Measurements from ENCODE around the gene AGAP5. TPM values are rescaled to one million over a fixed set of nuclear protein-coding genes. Genes with fewer than 3 reads are reported as not detected.

The AGAP5 gene
- total and polyA plus RNA-seq, 10 of the 15 experiments (the other 5 are each of a cell fraction or from before 2014, with no cell fraction given), result 0.68 to 8.5 (median 6.7) TPM; not detected in 1

DNA sequence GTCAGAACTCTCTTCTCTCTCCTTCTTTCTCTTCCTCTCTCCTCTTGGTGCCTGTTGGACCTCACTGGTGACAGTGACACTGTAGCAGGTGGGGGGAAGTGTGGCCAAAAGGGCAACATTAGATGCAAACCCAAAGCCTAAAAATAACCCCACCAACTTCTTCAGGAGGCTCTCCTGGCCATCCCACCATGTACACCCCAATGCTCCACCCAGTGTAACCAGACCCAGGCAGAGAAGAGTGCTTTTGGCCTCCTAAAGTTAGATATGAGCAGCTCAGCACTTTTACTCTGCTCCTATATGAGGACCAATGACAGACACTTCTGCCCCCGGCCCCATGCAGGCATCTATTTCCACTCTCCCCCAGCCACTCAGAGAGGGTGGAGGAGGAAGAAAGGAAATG, 62.1 kb downstream of the AGAP5 start:
- in situ Hi-C loops (cut with MboI), result no loop called here
- CTCF ChIA-PET, result interaction anchor here (1.3 to 1.6 kb wide), 2 partner anchors 9 to 106 kb away, joined by 5 to 7 read pairs; no protein-coding TSS in a partner anchor

More for the DNA sequence above, 62.1 kb downstream of the AGAP5 start:
- no peak for FAIRE-seq
- TF ChIP-seq TCF3 (IDR thresholded peaks at IDR 0.05; ENCODE audit: borderline replicate concordance, insufficient read depth, low read depth, low read length), result no peak
- TF ChIP-seq, protein P1, sequence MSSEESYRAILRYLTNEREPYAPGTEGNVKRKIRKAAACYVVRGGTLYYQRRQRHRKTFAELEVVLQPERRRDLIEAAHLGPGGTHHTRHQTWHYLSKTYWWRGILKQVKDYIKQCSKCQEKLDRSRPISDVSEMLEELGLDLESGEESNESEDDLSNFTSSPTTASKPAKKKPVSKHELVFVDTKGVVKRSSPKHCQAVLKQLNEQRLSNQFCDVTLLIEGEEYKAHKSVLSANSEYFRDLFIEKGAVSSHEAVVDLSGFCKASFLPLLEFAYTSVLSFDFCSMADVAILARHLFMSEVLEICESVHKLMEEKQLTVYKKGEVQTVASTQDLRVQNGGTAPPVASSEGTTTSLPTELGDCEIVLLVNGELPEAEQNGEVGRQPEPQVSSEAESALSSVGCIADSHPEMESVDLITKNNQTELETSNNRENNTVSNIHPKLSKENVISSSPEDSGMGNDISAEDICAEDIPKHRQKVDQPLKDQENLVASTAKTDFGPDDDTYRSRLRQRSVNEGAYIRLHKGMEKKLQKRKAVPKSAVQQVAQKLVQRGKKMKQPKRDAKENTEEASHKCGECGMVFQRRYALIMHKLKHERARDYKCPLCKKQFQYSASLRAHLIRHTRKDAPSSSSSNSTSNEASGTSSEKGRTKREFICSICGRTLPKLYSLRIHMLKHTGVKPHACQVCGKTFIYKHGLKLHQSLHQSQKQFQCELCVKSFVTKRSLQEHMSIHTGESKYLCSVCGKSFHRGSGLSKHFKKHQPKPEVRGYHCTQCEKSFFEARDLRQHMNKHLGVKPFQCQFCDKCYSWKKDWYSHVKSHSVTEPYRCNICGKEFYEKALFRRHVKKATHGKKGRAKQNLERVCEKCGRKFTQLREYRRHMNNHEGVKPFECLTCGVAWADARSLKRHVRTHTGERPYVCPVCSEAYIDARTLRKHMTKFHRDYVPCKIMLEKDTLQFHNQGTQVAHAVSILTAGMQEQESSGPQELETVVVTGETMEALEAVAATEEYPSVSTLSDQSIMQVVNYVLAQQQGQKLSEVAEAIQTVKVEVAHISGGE (CRISPR knock-in tag; IDR thresholded peaks at IDR 0.05), result no peak
- no peak for TF ChIP-seq RUNX3 (IDR thresholded peaks at IDR 0.05; ENCODE audit: low read length)
- TF ChIP-seq SRF (IDR thresholded peaks at IDR 0.05; ENCODE audit: low read depth in 2 of 2, low read length in 2 of 2), result no peak
- no peak for TF ChIP-seq ZNF217 (IDR thresholded peaks at IDR 0.05)
- no peak for TF ChIP-seq KAT2A (conservative IDR thresholded peaks at IDR 0.05; ENCODE audit: control insufficient read depth, low read depth, low read length)
- no peak for TF ChIP-seq SIN3A (IDR thresholded peaks at IDR 0.05; ENCODE audit: low read depth, low read length)
- no peak for TF ChIP-seq CEBPB (IDR thresholded peaks at IDR 0.05; ENCODE audit: borderline replicate concordance in 1 of 2, low read depth in 2 of 2, low read length in 2 of 2)
- TF ChIP-seq, protein P2, sequence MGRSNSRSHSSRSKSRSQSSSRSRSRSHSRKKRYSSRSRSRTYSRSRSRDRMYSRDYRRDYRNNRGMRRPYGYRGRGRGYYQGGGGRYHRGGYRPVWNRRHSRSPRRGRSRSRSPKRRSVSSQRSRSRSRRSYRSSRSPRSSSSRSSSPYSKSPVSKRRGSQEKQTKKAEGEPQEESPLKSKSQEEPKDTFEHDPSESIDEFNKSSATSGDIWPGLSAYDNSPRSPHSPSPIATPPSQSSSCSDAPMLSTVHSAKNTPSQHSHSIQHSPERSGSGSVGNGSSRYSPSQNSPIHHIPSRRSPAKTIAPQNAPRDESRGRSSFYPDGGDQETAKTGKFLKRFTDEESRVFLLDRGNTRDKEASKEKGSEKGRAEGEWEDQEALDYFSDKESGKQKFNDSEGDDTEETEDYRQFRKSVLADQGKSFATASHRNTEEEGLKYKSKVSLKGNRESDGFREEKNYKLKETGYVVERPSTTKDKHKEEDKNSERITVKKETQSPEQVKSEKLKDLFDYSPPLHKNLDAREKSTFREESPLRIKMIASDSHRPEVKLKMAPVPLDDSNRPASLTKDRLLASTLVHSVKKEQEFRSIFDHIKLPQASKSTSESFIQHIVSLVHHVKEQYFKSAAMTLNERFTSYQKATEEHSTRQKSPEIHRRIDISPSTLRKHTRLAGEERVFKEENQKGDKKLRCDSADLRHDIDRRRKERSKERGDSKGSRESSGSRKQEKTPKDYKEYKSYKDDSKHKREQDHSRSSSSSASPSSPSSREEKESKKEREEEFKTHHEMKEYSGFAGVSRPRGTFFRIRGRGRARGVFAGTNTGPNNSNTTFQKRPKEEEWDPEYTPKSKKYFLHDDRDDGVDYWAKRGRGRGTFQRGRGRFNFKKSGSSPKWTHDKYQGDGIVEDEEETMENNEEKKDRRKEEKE (IDR thresholded peaks at IDR 0.05), result no peak
- TF ChIP-seq ZNF24 (IDR thresholded peaks at IDR 0.05), result no peak
- no peak for TF ChIP-seq SP1 (IDR thresholded peaks at IDR 0.05; ENCODE audit: low read depth, low read length)
- TF ChIP-seq, protein P3, sequence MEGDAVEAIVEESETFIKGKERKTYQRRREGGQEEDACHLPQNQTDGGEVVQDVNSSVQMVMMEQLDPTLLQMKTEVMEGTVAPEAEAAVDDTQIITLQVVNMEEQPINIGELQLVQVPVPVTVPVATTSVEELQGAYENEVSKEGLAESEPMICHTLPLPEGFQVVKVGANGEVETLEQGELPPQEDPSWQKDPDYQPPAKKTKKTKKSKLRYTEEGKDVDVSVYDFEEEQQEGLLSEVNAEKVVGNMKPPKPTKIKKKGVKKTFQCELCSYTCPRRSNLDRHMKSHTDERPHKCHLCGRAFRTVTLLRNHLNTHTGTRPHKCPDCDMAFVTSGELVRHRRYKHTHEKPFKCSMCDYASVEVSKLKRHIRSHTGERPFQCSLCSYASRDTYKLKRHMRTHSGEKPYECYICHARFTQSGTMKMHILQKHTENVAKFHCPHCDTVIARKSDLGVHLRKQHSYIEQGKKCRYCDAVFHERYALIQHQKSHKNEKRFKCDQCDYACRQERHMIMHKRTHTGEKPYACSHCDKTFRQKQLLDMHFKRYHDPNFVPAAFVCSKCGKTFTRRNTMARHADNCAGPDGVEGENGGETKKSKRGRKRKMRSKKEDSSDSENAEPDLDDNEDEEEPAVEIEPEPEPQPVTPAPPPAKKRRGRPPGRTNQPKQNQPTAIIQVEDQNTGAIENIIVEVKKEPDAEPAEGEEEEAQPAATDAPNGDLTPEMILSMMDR (IDR thresholded peaks at IDR 0.05 in 2 of 3, conservative IDR thresholded peaks at IDR 0.05 in 1 of 3; ENCODE audit: control insufficient read depth in 2 of 3, extremely low read depth in 1 of 3, insufficient read depth in 1 of 3, low read depth in 3 of 3, low read length in 3 of 3), result no peak
- Histone ChIP-seq H3K9ac (ENCODE audit: control insufficient read depth, insufficient read depth, low read length) (no peak overlapping the region), H3K4me3 (no peak overlapping the region), H3K9me3 (replicated peaks; ENCODE audit: control insufficient read depth, insufficient read depth, low read length) (no peaks in the 10 kb centered on the region), H3K4me1 (ENCODE audit: control insufficient read depth, insufficient read depth, low read length) (no peaks in the 10 kb centered on the region), H2AFZ (ENCODE audit: control insufficient read depth, low read depth, low read length) (no peak overlapping the region), H3K36me3 (ENCODE audit: control insufficient read depth in 2 of 2, insufficient read depth in 2 of 2, low read length in 1 of 2) (no peaks in the 10 kb centered on the region), H3K27ac (ENCODE audit: control insufficient read depth, insufficient read depth) (no peak overlapping the region), H3K27me3 (replicated peaks in 1 of 2; ENCODE audit: control insufficient read depth in 2 of 2, insufficient read depth in 2 of 2, low read length in 1 of 2) (no peaks in the 10 kb centered on the region), H3K4me2 (ENCODE audit: control insufficient read depth, insufficient read depth) (no peak overlapping the region), H4K20me1 (ENCODE audit: control insufficient read depth, insufficient read depth) (no peaks in the 10 kb centered on the region), H3K79me2 (ENCODE audit: control insufficient read depth, insufficient read depth, low read length) (no peaks in the 10 kb centered on the region)
- RAD21 ChIA-PET (ENCODE audit: unreplicated experiment), result no interaction called here
- DNase-seq (ENCODE audit: low read depth, low spot score), result no peak
- POLR2A ChIA-PET, result interaction anchor here (1.0 kb wide), 1 partner anchor 14 kb away, joined by 5 read pairs; no protein-coding TSS in a partner anchor
- WGBS (ENCODE audit: insufficient coverage, insufficient replicate concordance, low lambda C conversion rate, missing lambda C conversion rate), result 0% methylated on average over 1 of the region's 1 CpG
- SMC1A ChIA-PET (ENCODE audit: uncharacterized antibody, unreplicated experiment), result interaction anchor here (1.0 to 1.8 kb wide), 3 partner anchors 16 to 106 kb away, joined by 3 read pairs; no protein-coding TSS in a partner anchor
- intact Hi-C loops (cut with micrococcal nuclease; ENCODE audit: unreplicated experiment), result no loop called here
- ATAC-seq, result no peak
- BruUV-seq (replicated peaks), result no TSS peak
